Breast epithelium (tissue), 4 donors: ENCODE results near the gene MAST4. TPM values are rescaled to one million over a fixed set of nuclear protein-coding genes. Genes with fewer than 3 reads are reported as not detected.

Experiments used
- DNase-seq, 2 donors: peaks; one replicate each; pipeline ENCODE4 v3.0.0-alpha.2; 2019; ENCODE audit warnings: low spot score in 2 of 2
- H3K27ac ChIP-seq, 2 donors: fragments of 200-600 bp; sonication (generic) in 1 of 2; one replicate each; pipeline ENCODE4 v1.5.1; 2016 to 2019; ENCODE audit warnings: mild to moderate bottlenecking in 1 of 2
- H3K27me3 ChIP-seq, 2 donors: fragments of 200-600 bp; sonication (generic) in 1 of 2; one replicate each; pipeline versions ENCODE4 v1.5.1 to v1.6.0; 2017 to 2019; ENCODE audit warnings: control low read depth in 1 of 2, mild to moderate bottlenecking in 1 of 2
- H3K36me3 ChIP-seq: fragments of 200-600 bp; one replicate; pipeline ENCODE4 v1.5.1; 2019
- H3K4me1 ChIP-seq, 2 donors: fragments of 200-600 bp; sonication (generic); one replicate each; pipeline ENCODE4 v1.5.1; 2016 to 2019; ENCODE audit warnings: control low read depth in 1 of 2
- H3K4me3 ChIP-seq, 3 donors: fragments of 200-600 bp; sonication (generic); 1 replicate in 2 of 3; 2 replicates in 1 of 3; pipeline ENCODE4 v1.5.1; 2016 to 2019; ENCODE audit warnings: mild to moderate bottlenecking in 3 of 3, moderate library complexity in 2 of 3
- H3K9me3 ChIP-seq, 2 donors: fragments of 200-600 bp; sonication (generic) in 1 of 2; one replicate each; pipeline ENCODE4 v1.5.1; 2016 to 2019; ENCODE audit warnings: control low read depth in 1 of 2
- CTCF ChIP-seq, 3 donors: fragments of 450-650 bp; IDR thresholded peaks; one replicate each; pipeline ENCODE4 v1.5.1; 2016 to 2017; ENCODE audit warnings: antibody characterized with exemption in 3 of 3, mild to moderate bottlenecking in 3 of 3, moderate library complexity in 3 of 3
- POLR2A ChIP-seq: fragments of 450-650 bp; IDR thresholded peaks from one replicate; pipeline ENCODE4 v1.6.1; 2016; ENCODE audit warnings: antibody characterized with exemption, mild to moderate bottlenecking, moderate library complexity
- POLR2AphosphoS5 ChIP-seq, 3 donors: sonication (generic); formaldehyde crosslinking; IDR thresholded peaks; one replicate each; pipeline ENCODE4 v1.6.1; 2017; ENCODE audit warnings: antibody characterized with exemption in 3 of 3
- intact Hi-C: fragments of 100-400 bp; cut with DNase I; formaldehyde crosslinking; loops from one replicate; pipeline ENCODE4 v1.15.1; 2023; ENCODE audit warnings: low total_unique reads
- total RNA-seq, 3 donors: library from RNA; depleted of rRNA; stranded (reverse); fragments of >200 nt; gene quantifications; one replicate each; pipeline ENCODE4 v1.1.0, GENCODE V29; 2016

Gene MAST4
- total RNA-seq, 3 donors from 2014 or later = 28.0 to 61.5 (median 50.1) TPM

DNA sequence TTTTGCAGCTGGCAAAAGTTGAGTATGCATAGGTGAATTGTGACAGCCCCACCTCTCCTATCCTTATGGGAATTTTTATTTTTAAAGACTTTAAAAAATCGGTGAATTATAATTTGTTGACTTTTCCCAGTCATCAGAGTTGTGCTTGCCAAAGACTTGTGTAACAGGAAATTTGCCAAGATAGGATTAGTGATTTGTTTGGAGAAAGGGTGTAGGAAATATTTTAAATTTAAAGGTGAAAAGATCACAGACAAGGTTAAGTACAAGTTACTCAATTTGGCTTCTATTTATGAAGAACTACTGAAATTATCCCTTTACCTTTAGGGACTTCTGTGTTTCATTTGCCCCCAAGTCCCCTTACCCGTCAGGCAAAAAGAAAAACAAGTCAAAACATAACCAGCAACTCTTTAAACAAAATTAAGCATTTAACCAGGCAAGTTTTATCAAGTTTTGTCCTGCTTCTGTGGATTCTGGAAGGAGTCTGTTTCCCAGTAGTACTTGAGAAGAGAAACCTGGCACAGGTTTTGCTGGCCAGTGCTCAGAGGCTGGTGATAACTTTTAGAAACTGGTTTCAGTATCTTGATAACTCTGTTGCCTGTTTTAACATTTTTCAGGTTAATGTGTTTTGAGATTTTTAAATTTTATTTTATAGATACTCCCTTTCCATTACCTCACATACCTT, 285.4 kb downstream of the MAST4 start:
- H3K9me3 ChIP-seq = no peaks in the 10 kb centered on the region
- peak in 1 of 2 donors; percentile 45 for DNase-seq
- H3K4me1 ChIP-seq = peaks cover 0 to 4% of the 10 kb centered on the region in 2 donors
- TF ChIP-seq POLR2A (no peak), CTCF (IDR thresholded peaks at IDR 0.05) (no peak), POLR2AphosphoS5 (IDR thresholded peaks at IDR 0.05) (no peak)
- peak overlapping the region; percentile 53 to 59 for H3K27ac ChIP-seq
- intact Hi-C loops = no loop called here
- no peaks in the 10 kb centered on the region for H3K36me3 ChIP-seq
- no peaks in the 10 kb centered on the region for H3K27me3 ChIP-seq
- H3K4me3 ChIP-seq = no peak overlapping the region

DNA sequence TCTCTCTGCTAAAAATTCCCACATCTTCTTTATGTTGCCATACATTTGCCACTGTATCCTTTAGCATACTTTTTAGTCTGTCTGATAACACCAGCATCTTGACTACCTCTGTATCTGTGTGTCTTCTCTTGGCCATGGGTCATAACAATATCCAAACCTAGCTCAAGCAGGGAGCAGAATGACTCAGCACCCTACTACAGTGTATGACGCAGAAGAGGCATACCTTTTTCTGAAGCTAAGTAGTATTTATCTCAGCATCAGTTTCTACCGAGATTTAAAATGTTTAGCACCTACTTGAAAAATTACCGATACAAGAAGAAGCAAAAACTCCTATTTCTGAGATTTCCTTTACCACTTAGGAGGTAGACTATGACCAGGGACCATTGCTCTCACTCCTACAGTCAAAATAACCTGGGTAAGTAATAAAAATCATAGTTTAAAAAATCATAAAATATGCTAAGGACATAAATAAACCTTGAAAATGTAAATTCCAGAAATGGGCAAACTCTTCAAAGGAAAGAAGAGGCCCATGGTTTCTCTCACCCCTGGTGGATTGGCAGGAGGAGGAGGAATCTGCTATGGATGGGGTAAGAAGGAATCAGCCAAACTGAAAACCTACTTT, 286.5 kb downstream of the MAST4 start:
- no peak for DNase-seq
- intact Hi-C loops = no loop called here
- no peak for TF ChIP-seq CTCF (IDR thresholded peaks at IDR 0.05)
- no peak for TF ChIP-seq POLR2A
- no peak for TF ChIP-seq POLR2AphosphoS5 (IDR thresholded peaks at IDR 0.05)
- H3K27ac ChIP-seq = peak overlapping the region; percentile 30 to 59
- H3K36me3 ChIP-seq = no peaks in the 10 kb centered on the region
- H3K4me3 ChIP-seq = no peak overlapping the region
- no peaks in the 10 kb centered on the region for H3K9me3 ChIP-seq
- peaks cover 0 to 4% of the 10 kb centered on the region in 2 donors for H3K4me1 ChIP-seq
- H3K27me3 ChIP-seq = no peaks in the 10 kb centered on the region

- no peaks in the 10 kb centered on the region for H3K36me3 ChIP-seq
- DNase-seq = no peak
- H3K4me1 ChIP-seq = peaks cover 0 to 4% of the 10 kb centered on the region in 2 donors
- H3K27me3 ChIP-seq = no peaks in the 10 kb centered on the region
- H3K4me3 ChIP-seq = no peak overlapping the region
- H3K27ac ChIP-seq = no peak overlapping the region
- intact Hi-C loops = no loop called here
- no peaks in the 10 kb centered on the region for H3K9me3 ChIP-seq
- no peak for TF ChIP-seq POLR2AphosphoS5 (IDR thresholded peaks at IDR 0.05)
These were observed 288.5 kb downstream of the MAST4 start for GRCh38 chr5:66884564-66885243.

GRCh38 chr5:66886941-66887340, 290.7 kb downstream of the MAST4 start:
- no peak overlapping the region for H3K4me3 ChIP-seq
- H3K27ac ChIP-seq = no peak overlapping the region
- H3K9me3 ChIP-seq = no peaks in the 10 kb centered on the region
- H3K4me1 ChIP-seq = no peaks in the 10 kb centered on the region
- DNase-seq = no peak
- no peaks in the 10 kb centered on the region for H3K36me3 ChIP-seq
- intact Hi-C loops = no loop called here
- TF ChIP-seq POLR2AphosphoS5 (IDR thresholded peaks at IDR 0.05) = no peak
- TF ChIP-seq POLR2A = no peak
- no peaks in the 10 kb centered on the region for H3K27me3 ChIP-seq

- H3K9me3 ChIP-seq = no peaks in the 10 kb centered on the region
- intact Hi-C loops = no loop called here
- TF ChIP-seq CTCF (IDR thresholded peaks at IDR 0.05) = no peak
- no peak for TF ChIP-seq POLR2AphosphoS5 (IDR thresholded peaks at IDR 0.05)
- TF ChIP-seq POLR2A = no peak
- DNase-seq = no peak
- no peak overlapping the region for H3K27ac ChIP-seq
- no peak overlapping the region for H3K4me3 ChIP-seq
- no peaks in the 10 kb centered on the region for H3K4me1 ChIP-seq
- no peaks in the 10 kb centered on the region for H3K36me3 ChIP-seq
- H3K27me3 ChIP-seq = no peaks in the 10 kb centered on the region
These were observed 292.4 kb downstream of the MAST4 start for GRCh38 chr5:66888613-66889012.

DNA sequence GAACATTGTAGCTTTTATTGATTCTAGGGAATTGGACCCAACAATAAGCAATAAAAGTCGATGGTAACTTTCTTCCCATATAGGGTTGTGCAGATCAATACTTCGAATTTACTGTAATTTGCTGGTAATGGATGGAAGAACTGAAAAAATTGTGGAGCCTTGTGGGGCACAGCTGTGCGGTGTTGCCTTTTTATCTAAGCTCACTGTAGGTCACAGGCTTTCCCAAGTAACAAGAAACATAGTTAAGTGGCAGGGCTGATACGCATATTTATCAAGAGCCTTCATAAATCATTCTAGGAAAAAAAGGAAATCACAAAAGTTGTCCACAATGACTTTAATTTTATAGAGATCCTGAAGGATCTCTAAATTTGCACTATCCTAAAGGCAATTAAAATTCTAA, 292.9 kb downstream of the MAST4 start:
- intact Hi-C loops = no loop called here
- no peak for DNase-seq
- no peak overlapping the region for H3K27ac ChIP-seq
- no peaks in the 10 kb centered on the region for H3K36me3 ChIP-seq
- H3K27me3 ChIP-seq = no peaks in the 10 kb centered on the region
- no peak overlapping the region for H3K4me3 ChIP-seq
- no peak for TF ChIP-seq POLR2A
- TF ChIP-seq POLR2AphosphoS5 (IDR thresholded peaks at IDR 0.05) = no peak
- no peak for TF ChIP-seq CTCF (IDR thresholded peaks at IDR 0.05)
- H3K4me1 ChIP-seq = no peaks in the 10 kb centered on the region
- H3K9me3 ChIP-seq = no peaks in the 10 kb centered on the region
